GM12878 (cell line): ENCODE measurements around the gene SF3B2. TPM values are rescaled to one million over a fixed set of nuclear protein-coding genes. Genes with fewer than 3 reads are reported as not detected.

Source experiments
- ATAC-seq: fragments of 200-7000 bp; cut with Tn5 transposase; 3 replicates; pipeline ENCODE4 v1.9.1; 2020; ENCODE audit warnings: mild to moderate bottlenecking, moderate library complexity
- BruUV-seq: library from RNA; stranded (reverse); fragments of 400-500 nt; replicated peaks from 2 replicates; lab custom pipeline; 2021; lab: Mats Ljungman, UMichigan
- CTCF ChIA-PET: fragments of 300-600 bp; sonication (Branson Sonifier 250); formaldehyde crosslinking; extraction: SDS; loops from one replicate; lab custom pipeline; 2021; ENCODE audit warnings: inconsistent platforms; lab: Yijun Ruan, JAX
- POLR2A ChIA-PET: fragments of 350-600 bp; formaldehyde crosslinking; extraction: SDS; loops from one replicate; lab custom pipeline; 2021; ENCODE audit warnings: inconsistent platforms; lab: Charles Lee
- RAD21 ChIA-PET: fragments of 300-600 bp; sonication (Branson Sonifier 250); formaldehyde crosslinking; loops from one replicate; lab custom pipeline; 2023; ENCODE audit warnings: antibody characterized with exemption; ENCODE audit not compliant: unreplicated experiment; lab: Charles Lee
- SMC1A ChIA-PET: fragments of 300-600 bp; sonication (Branson Sonifier 250); formaldehyde crosslinking; loops from one replicate; lab custom pipeline; 2023; ENCODE audit not compliant: unreplicated experiment, uncharacterized antibody; lab: Charles Lee
- DNase-seq: peaks from one replicate; pipeline ENCODE4 v3.0.0-alpha.2; 2011; ENCODE audit warnings: low read depth, low spot score
- FAIRE-seq: peaks from 3 replicates; lab custom pipeline; 2011; peaks lifted over from hg19 to GRCh38; lab: Jason Lieb, UNC
- H2AFZ ChIP-seq: 2 replicates; pipeline ENCODE4 v1.6.0; 2011; ENCODE audit warnings: low read depth, low read length, control low read depth; ENCODE audit not compliant: control insufficient read depth
- H3K27ac ChIP-seq: 2 replicates; pipeline ENCODE4 v1.5.1; 2011; ENCODE audit warnings: control low read depth; ENCODE audit not compliant: control insufficient read depth, insufficient read depth
- H3K27me3 ChIP-seq, 2 experiments: replicated peaks in 1 of 2; 2 replicates each; pipeline versions ENCODE4 v1.6.0 to v1.6.1; 2011; ENCODE audit warnings: low read length in 1 of 2; ENCODE audit not compliant: control insufficient read depth in 2 of 2, insufficient read depth in 2 of 2
- H3K36me3 ChIP-seq, 2 experiments: 2 replicates each; pipeline ENCODE4 v1.5.1; 2011; ENCODE audit warnings: low read length in 1 of 2; ENCODE audit not compliant: control insufficient read depth in 2 of 2, insufficient read depth in 2 of 2
- H3K4me1 ChIP-seq: 2 replicates; pipeline ENCODE4 v1.6.1; 2011; ENCODE audit warnings: mild to moderate bottlenecking, low read length, moderate library complexity, mixed read lengths; ENCODE audit not compliant: control insufficient read depth, insufficient read depth
- H3K4me2 ChIP-seq: 2 replicates; pipeline ENCODE4 v1.6.0; 2011; ENCODE audit warnings: control low read depth; ENCODE audit not compliant: control insufficient read depth, insufficient read depth
- H3K4me3 ChIP-seq: fragments of 200-600 bp; sonication (generic); 2 replicates; pipeline ENCODE4 v1.5.1; 2016
- H3K79me2 ChIP-seq: 2 replicates; pipeline ENCODE4 v1.6.0; 2011; ENCODE audit warnings: low read length; ENCODE audit not compliant: control insufficient read depth, insufficient read depth
- H3K9ac ChIP-seq: 2 replicates; pipeline ENCODE4 v1.8.0; 2011; ENCODE audit warnings: low read length, control low read depth, mixed read lengths; ENCODE audit not compliant: control insufficient read depth, insufficient read depth
- H3K9me3 ChIP-seq: replicated peaks from 3 replicates; pipeline ENCODE4 v1.5.1; 2011; ENCODE audit warnings: mild to moderate bottlenecking, low read length; ENCODE audit not compliant: control insufficient read depth, insufficient read depth
- H4K20me1 ChIP-seq: 2 replicates; pipeline ENCODE4 v1.6.0; 2011; ENCODE audit not compliant: control insufficient read depth, insufficient read depth
- CBFB ChIP-seq: IDR thresholded peaks from 2 replicates; pipeline ENCODE4 v1.6.1; 2016; ENCODE audit warnings: antibody characterized with exemption, low read depth
- ESRRA ChIP-seq: IDR thresholded peaks from 2 replicates; pipeline ENCODE4 v1.6.1; 2012; ENCODE audit warnings: mild to moderate bottlenecking, low read length, improper control_type of control experiment
- WGBS: methylation state at CpG from one replicate; pipeline ENCODE4 v1.1.6; 2016; ENCODE audit warnings: low lambda C conversion rate; ENCODE audit not compliant: insufficient replicate concordance, insufficient coverage; ENCODE audit errors: missing lambda C conversion rate; 5-methylcytosine and 5-hydroxymethylcytosine counted together
- in situ Hi-C: fragments of 300-500 bp; cut with MboI; formaldehyde crosslinking; loops from 9 replicates; pipeline ENCODE4 v1.14.3; 2018; ENCODE audit warnings: mixed read lengths
- intact Hi-C: fragments of 100-400 bp; cut with micrococcal nuclease; formaldehyde crosslinking; loops from one replicate; pipeline ENCODE4 v1.14.2; 2022; ENCODE audit not compliant: unreplicated experiment
- polyA plus RNA-seq, 11 experiments: library from polyadenylated mRNA; depleted of rRNA in 4 of 11; unstranded in 6 of 11; stranded (reverse) in 5 of 11; fragments of >200 nt; fragmentation: Nextera tagmentation in 4 of 11; fragmentation: Illumina TruSeq in 1 of 11; extraction: Ambion mirVana in 4 of 11; extraction: Trizol in 1 of 11; gene quantifications; 1 replicate in 1 of 11; 2 replicates in 10 of 11; pipeline versions ENCODE4 v1.2.1 to v1.2.3, GENCODE V29; 2011 to 2016; ENCODE audit warnings: inconsistent platforms in 2 of 11, missing spikeins in 2 of 11, low read depth in 1 of 11
- total RNA-seq, 4 experiments: library from RNA; depleted of rRNA in 3 of 4; stranded (reverse); fragments of >200 nt in 3 of 4; fragmentation: Illumina TruSeq in 1 of 4; extraction: Trizol in 1 of 4; gene quantifications; 2 replicates each; pipeline versions ENCODE4 v1.2.1 to v1.2.3, GENCODE V29; 2013 to 2021
- TF ChIP-seq, protein P1 (sequence below): fragments of 450-650 bp; IDR thresholded peaks from 2 replicates; pipeline ENCODE4 v1.6.1; 2017; ENCODE audit warnings: mild to moderate bottlenecking, moderate library complexity

SF3B2 gene
- total and polyA plus RNA-seq, 10 of the 15 experiments (the other 5 are each of a cell fraction or from before 2014, with no cell fraction given): 56.3 to 245 (median 144) TPM

DNA sequence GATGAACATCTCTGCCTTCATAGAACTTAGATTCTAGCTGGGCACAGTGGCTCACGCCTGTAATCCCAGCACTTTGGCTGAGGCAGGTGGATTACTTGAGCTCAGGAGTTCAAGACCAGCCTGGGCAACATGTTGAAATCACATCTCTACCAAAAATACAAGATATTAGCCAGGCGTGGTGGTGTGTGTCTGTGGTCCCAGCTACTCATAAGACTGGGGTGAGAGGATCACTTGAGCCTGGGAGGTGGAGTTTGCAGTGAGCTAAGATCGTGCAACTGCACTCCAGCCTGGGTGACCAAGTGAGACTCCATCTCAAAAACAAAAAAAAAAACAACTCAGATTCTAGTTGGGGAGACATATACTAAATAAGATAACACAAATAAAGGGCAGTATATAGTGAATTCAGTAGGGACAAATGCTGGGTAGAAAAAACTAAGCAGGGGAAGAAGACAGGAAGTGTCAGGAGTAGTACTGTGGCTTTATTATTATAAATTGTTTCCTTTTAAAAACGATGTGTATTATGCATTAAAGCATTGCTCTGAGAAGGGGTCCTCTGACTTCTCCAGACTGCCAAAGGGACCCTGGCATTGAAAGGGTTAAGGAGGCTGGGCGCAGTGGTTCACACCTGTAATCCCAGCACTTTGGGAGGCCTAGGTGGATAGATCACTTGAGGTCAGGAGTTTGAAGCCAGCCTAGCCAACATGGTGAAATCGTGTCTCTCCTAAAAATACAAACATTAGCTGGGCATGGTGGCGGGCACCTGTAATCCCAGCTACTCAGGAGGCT is 64.6 kb downstream of the SF3B2 start:
- H3K79me2 ChIP-seq: peaks cover 84% of the 10 kb centered on the region

More for the DNA sequence above, 64.6 kb downstream of the SF3B2 start:
- Histone ChIP-seq H3K27ac (peak overlapping the region; percentile 88), H3K4me2 (peak overlapping the region; percentile 98), H3K9me3 (no peaks in the 10 kb centered on the region), H3K36me3 (peaks cover 0 to 1% of the 10 kb centered on the region in 2 experiments; a peak in 1 of 4 replicates), H2AFZ (no peak overlapping the region), H3K9ac (peak overlapping the region; percentile 66), H3K4me3 (peak overlapping the region; percentile 25; the same call in 1 of the 2 replicates), H4K20me1 (no peaks in the 10 kb centered on the region), H3K27me3 (no peaks in the 10 kb centered on the region), H3K4me1 (peaks cover 66% of the 10 kb centered on the region)
- FAIRE-seq: no peak
- no TSS peak for BruUV-seq
- no peak for DNase-seq
- intact Hi-C loops (no loop called here), in situ Hi-C loops (no loop called here)
- 21% methylated on average over 7 of the region's 7 CpGs for WGBS
- peak; percentile 23 for ATAC-seq
- ChIA-PET RAD21 (interaction anchor here (0.8 to 5.8 kb wide), 15 partner anchors 9 to 106 kb away, joined by 3 to 78 read pairs (median 6); partner anchors contain the start of gene PACS1), POLR2A (interaction anchor here (0.6 to 10.3 kb wide), 19 partner anchors 9 to 325 kb away, joined by 3 to 91 read pairs (median 7); partner anchors contain the start of genes BANF1, EIF1AD and SF3B2), SMC1A (interaction anchor here (1.1 to 14.6 kb wide), 17 partner anchors 8 to 105 kb away, joined by 3 to 265 read pairs (median 7); partner anchors contain the start of gene PACS1), CTCF (interaction anchor here (0.7 to 12.2 kb wide), 16 partner anchors 9 to 131 kb away, joined by 3 to 109 read pairs (median 6); partner anchors contain the start of gene PACS1)
- TF ChIP-seq CBFB (no peak), ESRRA (no peak)
- TF ChIP-seq, protein P1, sequence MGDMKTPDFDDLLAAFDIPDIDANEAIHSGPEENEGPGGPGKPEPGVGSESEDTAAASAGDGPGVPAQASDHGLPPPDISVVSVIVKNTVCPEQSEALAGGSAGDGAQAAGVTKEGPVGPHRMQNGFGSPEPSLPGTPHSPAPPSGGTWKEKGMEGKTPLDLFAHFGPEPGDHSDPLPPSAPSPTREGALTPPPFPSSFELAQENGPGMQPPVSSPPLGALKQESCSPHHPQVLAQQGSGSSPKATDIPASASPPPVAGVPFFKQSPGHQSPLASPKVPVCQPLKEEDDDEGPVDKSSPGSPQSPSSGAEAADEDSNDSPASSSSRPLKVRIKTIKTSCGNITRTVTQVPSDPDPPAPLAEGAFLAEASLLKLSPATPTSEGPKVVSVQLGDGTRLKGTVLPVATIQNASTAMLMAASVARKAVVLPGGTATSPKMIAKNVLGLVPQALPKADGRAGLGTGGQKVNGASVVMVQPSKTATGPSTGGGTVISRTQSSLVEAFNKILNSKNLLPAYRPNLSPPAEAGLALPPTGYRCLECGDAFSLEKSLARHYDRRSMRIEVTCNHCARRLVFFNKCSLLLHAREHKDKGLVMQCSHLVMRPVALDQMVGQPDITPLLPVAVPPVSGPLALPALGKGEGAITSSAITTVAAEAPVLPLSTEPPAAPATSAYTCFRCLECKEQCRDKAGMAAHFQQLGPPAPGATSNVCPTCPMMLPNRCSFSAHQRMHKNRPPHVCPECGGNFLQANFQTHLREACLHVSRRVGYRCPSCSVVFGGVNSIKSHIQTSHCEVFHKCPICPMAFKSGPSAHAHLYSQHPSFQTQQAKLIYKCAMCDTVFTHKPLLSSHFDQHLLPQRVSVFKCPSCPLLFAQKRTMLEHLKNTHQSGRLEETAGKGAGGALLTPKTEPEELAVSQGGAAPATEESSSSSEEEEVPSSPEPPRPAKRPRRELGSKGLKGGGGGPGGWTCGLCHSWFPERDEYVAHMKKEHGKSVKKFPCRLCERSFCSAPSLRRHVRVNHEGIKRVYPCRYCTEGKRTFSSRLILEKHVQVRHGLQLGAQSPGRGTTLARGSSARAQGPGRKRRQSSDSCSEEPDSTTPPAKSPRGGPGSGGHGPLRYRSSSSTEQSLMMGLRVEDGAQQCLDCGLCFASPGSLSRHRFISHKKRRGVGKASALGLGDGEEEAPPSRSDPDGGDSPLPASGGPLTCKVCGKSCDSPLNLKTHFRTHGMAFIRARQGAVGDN: no peak
